Astrocyte of the spinal cord (primary cell): ENCODE data around the gene KLHL25.
"Not testable (repeated sequence)": the region's sequence is repeated elsewhere in the genome, so short reads cannot be mapped to it uniquely, and the experiment has no call there.

Experiments used
- DNase-seq: peaks from one replicate; pipeline ENCODE4 v3.0.0; 2011; ENCODE audit warnings: low read depth, low spot score
- H3K4me3 ChIP-seq: 2 replicates; pipeline ENCODE4 v1.5.1; 2011; ENCODE audit warnings: low read depth, mild to moderate bottlenecking, low read length, moderate library complexity
- CTCF ChIP-seq: IDR thresholded peaks from 2 replicates; pipeline ENCODE4 v1.5.1; 2012; ENCODE audit warnings: low read depth, mild to moderate bottlenecking, low read length, inconsistent platforms
- in situ Hi-C: cut with HindIII; loops from 2 replicates; pipeline ENCODE4 v1.10.0; 2017; ENCODE audit warnings: low sequenced_read_pairs

KLHL25 gene

GRCh38 chr15:85810075-85810474 is 15.3 kb upstream of the KLHL25 start:
- no peak for TF ChIP-seq CTCF
- no peak for DNase-seq
- H3K4me3 ChIP-seq, result no peak overlapping the region
- in situ Hi-C loops, result no loop called here

GRCh38 chr15:85805420-85805819 is 10.7 kb upstream of the KLHL25 start:
- in situ Hi-C loops, result no loop called here
- no peak for TF ChIP-seq CTCF
- DNase-seq, result no peak
- no peak overlapping the region for H3K4me3 ChIP-seq

- in situ Hi-C loops, result no loop called here
- no peak for DNase-seq
Observed at GRCh38 chr15:85804481-85805170, 9.9 kb upstream of the KLHL25 start.

GRCh38 chr15:85802617-85803016 is 7.9 kb upstream of the KLHL25 start:
- peak; percentile 18 for TF ChIP-seq CTCF
- in situ Hi-C loops, DNase-seq: not testable (repeated sequence)

More at GRCh38 chr15:85804481-85805170, 9.9 kb upstream of the KLHL25 start:
- no peak for TF ChIP-seq CTCF
- H3K4me3 ChIP-seq, result no peak overlapping the region

GRCh38 chr15:85800478-85801123 is 5.9 kb upstream of the KLHL25 start:
- peak; percentile 67 for DNase-seq
- in situ Hi-C loops, result no loop called here
- TF ChIP-seq CTCF, result no peak
- no peak overlapping the region for H3K4me3 ChIP-seq

More at GRCh38 chr15:85802617-85803016, 7.9 kb upstream of the KLHL25 start:
- H3K4me3 ChIP-seq, result not testable (repeated sequence)

GRCh38 chr15:85796371-85796770 is 1.6 kb upstream of the KLHL25 start:
- DNase-seq, in situ Hi-C loops, H3K4me3 ChIP-seq: not testable (repeated sequence)
